ENCODE measurements around the gene GRID2.

GRID2 gene

DNA sequence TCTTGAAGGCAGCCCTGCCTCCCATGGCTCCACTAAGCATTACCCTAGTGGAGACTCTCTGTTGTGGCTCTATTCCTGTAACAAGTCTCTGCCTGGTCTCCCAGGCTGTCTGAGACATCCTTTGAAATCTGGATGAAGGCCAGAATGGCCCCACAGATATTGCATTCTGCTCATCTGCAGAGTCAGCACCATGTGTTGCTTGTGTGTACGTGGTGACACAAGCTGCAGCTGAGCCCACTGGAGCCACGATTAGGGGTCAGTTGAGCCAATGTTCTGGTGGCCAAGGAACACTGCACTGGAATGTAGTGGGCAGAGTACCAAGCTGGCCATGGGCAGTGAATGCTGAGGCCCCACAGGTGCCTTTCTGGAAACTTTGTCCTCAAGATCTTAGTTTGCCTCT, 29.2 kb downstream of the GRID2 start:
- no peak overlapping the region for H3K4me2 ChIP-seq (ENCODE audit: low read depth, low read length)
- no peak overlapping the region for H3K9ac ChIP-seq (ENCODE audit: low read length)
- no peak for DNase-seq
- H3K9me3 ChIP-seq (replicated peaks; ENCODE audit: insufficient read depth, low read length): no peaks in the 10 kb centered on the region
- H3K4me1 ChIP-seq (ENCODE audit: low read length): no peaks in the 10 kb centered on the region
- H2AFZ ChIP-seq (ENCODE audit: low read length): no peak overlapping the region
- no peak overlapping the region for H3K4me3 ChIP-seq (ENCODE audit: low read length)
- no peaks in the 10 kb centered on the region for H3F3A ChIP-seq (ENCODE audit: insufficient read depth, low read length)
- H3K36me3 ChIP-seq (replicated peaks; ENCODE audit: insufficient read depth, low read length): no peaks in the 10 kb centered on the region
- H3K27me3 ChIP-seq (replicated peaks; ENCODE audit: insufficient read depth, low read length): no peaks in the 10 kb centered on the region
- no peak overlapping the region for H3K27ac ChIP-seq (ENCODE audit: low read length)
- H4K20me1 ChIP-seq (ENCODE audit: insufficient read depth, low read length): no peaks in the 10 kb centered on the region
- no peaks in the 10 kb centered on the region for H3K9me2 ChIP-seq (replicated peaks; ENCODE audit: insufficient read depth, low read length)
- no peaks in the 10 kb centered on the region for H3K79me2 ChIP-seq (ENCODE audit: low read length)
- TF ChIP-seq EZH2 (optimal IDR thresholded peaks at IDR 0.05; ENCODE audit: low read depth, low read length): no peak
- TF ChIP-seq EZH2phosphoT487 (IDR thresholded peaks at IDR 0.05; ENCODE audit: low read length): no peak
- TF ChIP-seq, protein P1, sequence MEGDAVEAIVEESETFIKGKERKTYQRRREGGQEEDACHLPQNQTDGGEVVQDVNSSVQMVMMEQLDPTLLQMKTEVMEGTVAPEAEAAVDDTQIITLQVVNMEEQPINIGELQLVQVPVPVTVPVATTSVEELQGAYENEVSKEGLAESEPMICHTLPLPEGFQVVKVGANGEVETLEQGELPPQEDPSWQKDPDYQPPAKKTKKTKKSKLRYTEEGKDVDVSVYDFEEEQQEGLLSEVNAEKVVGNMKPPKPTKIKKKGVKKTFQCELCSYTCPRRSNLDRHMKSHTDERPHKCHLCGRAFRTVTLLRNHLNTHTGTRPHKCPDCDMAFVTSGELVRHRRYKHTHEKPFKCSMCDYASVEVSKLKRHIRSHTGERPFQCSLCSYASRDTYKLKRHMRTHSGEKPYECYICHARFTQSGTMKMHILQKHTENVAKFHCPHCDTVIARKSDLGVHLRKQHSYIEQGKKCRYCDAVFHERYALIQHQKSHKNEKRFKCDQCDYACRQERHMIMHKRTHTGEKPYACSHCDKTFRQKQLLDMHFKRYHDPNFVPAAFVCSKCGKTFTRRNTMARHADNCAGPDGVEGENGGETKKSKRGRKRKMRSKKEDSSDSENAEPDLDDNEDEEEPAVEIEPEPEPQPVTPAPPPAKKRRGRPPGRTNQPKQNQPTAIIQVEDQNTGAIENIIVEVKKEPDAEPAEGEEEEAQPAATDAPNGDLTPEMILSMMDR (IDR thresholded peaks at IDR 0.05; ENCODE audit: low read length): no peak

- H3K9me2 ChIP-seq (replicated peaks; ENCODE audit: insufficient read depth, low read length): no peaks in the 10 kb centered on the region
- H3F3A ChIP-seq (ENCODE audit: insufficient read depth, low read length): no peaks in the 10 kb centered on the region
- no peaks in the 10 kb centered on the region for H3K79me2 ChIP-seq (ENCODE audit: low read length)
- H4K20me1 ChIP-seq (ENCODE audit: insufficient read depth, low read length): no peaks in the 10 kb centered on the region
- H2AFZ ChIP-seq (ENCODE audit: low read length): no peak overlapping the region
- no peaks in the 10 kb centered on the region for H3K9me3 ChIP-seq (replicated peaks; ENCODE audit: insufficient read depth, low read length)
- H3K36me3 ChIP-seq (replicated peaks; ENCODE audit: insufficient read depth, low read length): no peaks in the 10 kb centered on the region
- no peak overlapping the region for H3K4me3 ChIP-seq (ENCODE audit: low read length)
- H3K27me3 ChIP-seq (replicated peaks; ENCODE audit: insufficient read depth, low read length): no peaks in the 10 kb centered on the region
- no peak for TF ChIP-seq EZH2phosphoT487 (IDR thresholded peaks at IDR 0.05; ENCODE audit: low read length)
- TF ChIP-seq EZH2 (optimal IDR thresholded peaks at IDR 0.05; ENCODE audit: low read depth, low read length): no peak
- TF ChIP-seq, protein P1 (IDR thresholded peaks at IDR 0.05; ENCODE audit: low read length): no peak
- DNase-seq: no peak
- no peaks in the 10 kb centered on the region for H3K4me1 ChIP-seq (ENCODE audit: low read length)
- H3K4me2 ChIP-seq (ENCODE audit: low read depth, low read length): no peak overlapping the region
- H3K27ac ChIP-seq (ENCODE audit: low read length): no peak overlapping the region
- H3K9ac ChIP-seq (ENCODE audit: low read length): no peak overlapping the region
These were observed 31.1 kb downstream of the GRID2 start for GRCh38 chr4:92334716-92335350.

GRCh38 chr4:92339676-92340075, 35.9 kb downstream of the GRID2 start:
- no peak overlapping the region for H3K4me2 ChIP-seq (ENCODE audit: low read depth, low read length)
- H2AFZ ChIP-seq (ENCODE audit: low read length): no peak overlapping the region
- H3K27me3 ChIP-seq (replicated peaks; ENCODE audit: insufficient read depth, low read length): no peaks in the 10 kb centered on the region
- no peaks in the 10 kb centered on the region for H3F3A ChIP-seq (ENCODE audit: insufficient read depth, low read length)
- H3K9me2 ChIP-seq (replicated peaks; ENCODE audit: insufficient read depth, low read length): no peaks in the 10 kb centered on the region
- no peak overlapping the region for H3K4me3 ChIP-seq (ENCODE audit: low read length)
- DNase-seq: no peak
- H3K36me3 ChIP-seq (replicated peaks; ENCODE audit: insufficient read depth, low read length): no peaks in the 10 kb centered on the region
- H3K9ac ChIP-seq (ENCODE audit: low read length): no peak overlapping the region
- H4K20me1 ChIP-seq (ENCODE audit: insufficient read depth, low read length): no peaks in the 10 kb centered on the region
- no peak overlapping the region for H3K27ac ChIP-seq (ENCODE audit: low read length)
- TF ChIP-seq EZH2 (optimal IDR thresholded peaks at IDR 0.05; ENCODE audit: low read depth, low read length): no peak
- no peaks in the 10 kb centered on the region for H3K79me2 ChIP-seq (ENCODE audit: low read length)
- H3K4me1 ChIP-seq (ENCODE audit: low read length): no peaks in the 10 kb centered on the region
- no peaks in the 10 kb centered on the region for H3K9me3 ChIP-seq (replicated peaks; ENCODE audit: insufficient read depth, low read length)

- H3K4me1 ChIP-seq (ENCODE audit: low read length): no peaks in the 10 kb centered on the region
- DNase-seq: no peak
- H3K9me3 ChIP-seq (replicated peaks; ENCODE audit: insufficient read depth, low read length): no peaks in the 10 kb centered on the region
- no peaks in the 10 kb centered on the region for H4K20me1 ChIP-seq (ENCODE audit: insufficient read depth, low read length)
- H2AFZ ChIP-seq (ENCODE audit: low read length): no peak overlapping the region
- H3F3A ChIP-seq (ENCODE audit: insufficient read depth, low read length): no peaks in the 10 kb centered on the region
- H3K27me3 ChIP-seq (replicated peaks; ENCODE audit: insufficient read depth, low read length): no peaks in the 10 kb centered on the region
- no peaks in the 10 kb centered on the region for H3K79me2 ChIP-seq (ENCODE audit: low read length)
- H3K4me2 ChIP-seq (ENCODE audit: low read depth, low read length): no peak overlapping the region
- TF ChIP-seq EZH2 (optimal IDR thresholded peaks at IDR 0.05; ENCODE audit: low read depth, low read length): no peak
- TF ChIP-seq, protein P1 (IDR thresholded peaks at IDR 0.05; ENCODE audit: low read length): no peak
- no peak for TF ChIP-seq EZH2phosphoT487 (IDR thresholded peaks at IDR 0.05; ENCODE audit: low read length)
- H3K27ac ChIP-seq (ENCODE audit: low read length): no peak overlapping the region
- H3K9me2 ChIP-seq (replicated peaks; ENCODE audit: insufficient read depth, low read length): no peaks in the 10 kb centered on the region
- H3K4me3 ChIP-seq (ENCODE audit: low read length): no peak overlapping the region
- H3K9ac ChIP-seq (ENCODE audit: low read length): no peak overlapping the region
- no peaks in the 10 kb centered on the region for H3K36me3 ChIP-seq (replicated peaks; ENCODE audit: insufficient read depth, low read length)
These were observed 40.5 kb downstream of the GRID2 start for GRCh38 chr4:92344216-92344615.

Data from MM.1S (cell line).